Measurements from ENCODE around the gene ATP8A2. TPM values are rescaled to one million over a fixed set of nuclear protein-coding genes. Genes with fewer than 3 reads are reported as not detected.

ATP8A2 gene
- total RNA-seq, 1 experiment from 2014 or later: not detected

GRCh38 chr13:25692099-25692498, 320.3 kb downstream of the ATP8A2 start:
- Histone ChIP-seq H3K4me3 (ENCODE audit: low read depth in 2 of 2, low read length in 2 of 2) (no peak overlapping the region), H3K9me3 (ENCODE audit: control insufficient read depth, insufficient read depth, low read depth, low read length) (no peaks in the 10 kb centered on the region), H3K27me3 (ENCODE audit: control insufficient read depth, insufficient read depth, low read length) (no peaks in the 10 kb centered on the region), H3K27ac (ENCODE audit: low read length) (no peak overlapping the region), H3K4me1 (ENCODE audit: control insufficient read depth, insufficient read depth, low read length) (no peaks in the 10 kb centered on the region), H3K36me3 (ENCODE audit: control insufficient read depth, insufficient read depth, low read length) (no peaks in the 10 kb centered on the region)
- no TSS peak for BruUV-seq (replicated peaks)
- intact Hi-C loops (cut with micrococcal nuclease; ENCODE audit: unreplicated experiment): no loop called here
- CTCF ChIA-PET: no interaction called here
- ATAC-seq: no peak
- DNase-seq (ENCODE audit: low read depth, low spot score): no peak
- in situ Hi-C loops (cut with HindIII; ENCODE audit: low pct_unique_long_range_greater_than_20kb, low sequenced_read_pairs): no loop called here
- POLR2A ChIA-PET: no interaction called here
- TF ChIP-seq REST (IDR thresholded peaks at IDR 0.05; ENCODE audit: insufficient read depth in 1 of 2, low read depth in 2 of 2, low read length in 1 of 2) (no peak), TCF7L2 (IDR thresholded peaks at IDR 0.05; ENCODE audit: low read depth, low read length) (no peak), SIN3A (IDR thresholded peaks at IDR 0.05; ENCODE audit: borderline replicate concordance, insufficient read depth, low read depth, low read length) (no peak), POLR2AphosphoS5 (IDR thresholded peaks at IDR 0.05; ENCODE audit: low read depth, low read length) (no peak), CTCF (IDR thresholded peaks at IDR 0.05) (no peak)

GRCh38 chr13:25699056-25699455, 327.3 kb downstream of the ATP8A2 start:
- TF ChIP-seq SIN3A (IDR thresholded peaks at IDR 0.05; ENCODE audit: borderline replicate concordance, insufficient read depth, low read depth, low read length): no peak
- no peak for TF ChIP-seq CTCF (IDR thresholded peaks at IDR 0.05)
- TF ChIP-seq POLR2AphosphoS5 (IDR thresholded peaks at IDR 0.05; ENCODE audit: low read depth, low read length): no peak
- no peak for TF ChIP-seq TCF7L2 (IDR thresholded peaks at IDR 0.05; ENCODE audit: low read depth, low read length)
- no peak for TF ChIP-seq REST (IDR thresholded peaks at IDR 0.05; ENCODE audit: insufficient read depth in 1 of 2, low read depth in 2 of 2, low read length in 1 of 2)
- ChIA-PET CTCF (no interaction called here), POLR2A (no interaction called here)
- H3K27ac ChIP-seq (ENCODE audit: low read length): no peak overlapping the region
- H3K36me3 ChIP-seq (ENCODE audit: control insufficient read depth, insufficient read depth, low read length): no peaks in the 10 kb centered on the region
- H3K4me1 ChIP-seq (ENCODE audit: control insufficient read depth, insufficient read depth, low read length): no peaks in the 10 kb centered on the region
- H3K4me3 ChIP-seq (ENCODE audit: low read depth in 2 of 2, low read length in 2 of 2): no peak overlapping the region
- in situ Hi-C loops (cut with HindIII; ENCODE audit: low pct_unique_long_range_greater_than_20kb, low sequenced_read_pairs) (no loop called here), intact Hi-C loops (cut with micrococcal nuclease; ENCODE audit: unreplicated experiment) (no loop called here)
- no peak for DNase-seq (ENCODE audit: low read depth, low spot score)
- no TSS peak for BruUV-seq (replicated peaks)
- no peak for ATAC-seq
- H3K27me3 ChIP-seq (ENCODE audit: control insufficient read depth, insufficient read depth, low read length): no peaks in the 10 kb centered on the region
- H3K9me3 ChIP-seq (ENCODE audit: control insufficient read depth, insufficient read depth, low read depth, low read length): no peaks in the 10 kb centered on the region

Measured in Panc1 (cell line).